ENCODE data around the gene TMEM131.

Gene TMEM131

GRCh38 chr2:97992836-97993825 is 2.6 kb downstream of the TMEM131 start:
- no peak for DNase-seq

GRCh38 chr2:97991081-97991856 is 4.5 kb downstream of the TMEM131 start:
- DNase-seq, result no peak

- DNase-seq, result no peak
Observed at GRCh38 chr2:97988722-97989121, 7.0 kb downstream of the TMEM131 start.

- DNase-seq, result no peak
Observed at GRCh38 chr2:97985998-97986397, 9.8 kb downstream of the TMEM131 start.

GRCh38 chr2:97983698-97984097 is 12.1 kb downstream of the TMEM131 start:
- DNase-seq, result no peak

- no peak for DNase-seq
Observed at GRCh38 chr2:97983134-97983533, 12.6 kb downstream of the TMEM131 start.

- DNase-seq, result no peak
Observed at GRCh38 chr2:97982621-97983020, 13.1 kb downstream of the TMEM131 start.

- DNase-seq, result no peak
Observed at GRCh38 chr2:97981961-97982360, 13.8 kb downstream of the TMEM131 start.

- DNase-seq, result no peak
Observed at GRCh38 chr2:97979904-97980303, 15.8 kb downstream of the TMEM131 start.

- DNase-seq, result no peak
Observed at GRCh38 chr2:97974471-97974870, 21.3 kb downstream of the TMEM131 start.

- no peak for DNase-seq
Observed at GRCh38 chr2:97970293-97971060, 25.3 kb downstream of the TMEM131 start.

- DNase-seq, result no peak
Observed at GRCh38 chr2:97969081-97970067, 26.4 kb downstream of the TMEM131 start.

- DNase-seq, result no peak
Observed at GRCh38 chr2:97967931-97968627, 27.7 kb downstream of the TMEM131 start.

GRCh38 chr2:97967216-97967592 is 28.5 kb downstream of the TMEM131 start:
- DNase-seq, result no peak

- DNase-seq, result no peak
Observed at GRCh38 chr2:97966545-97967215, 29.1 kb downstream of the TMEM131 start.

GRCh38 chr2:97965116-97965515 is 30.6 kb downstream of the TMEM131 start:
- no peak for DNase-seq

GRCh38 chr2:97963880-97964279 is 31.9 kb downstream of the TMEM131 start:
- no peak for DNase-seq

GRCh38 chr2:97963079-97963406 is 32.7 kb downstream of the TMEM131 start:
- no peak for DNase-seq

- DNase-seq, result no peak
Observed at GRCh38 chr2:97961534-97961933, 34.2 kb downstream of the TMEM131 start.
